ENCODE results near the gene ENO2.

ENO2 gene

GRCh38 chr12:6970096-6970527 lies 55.7 kb downstream of the ENO2 start:
- Histone ChIP-seq H3K36me3 (ENCODE audit: insufficient read depth, low read length) (peaks cover 65% of the 10 kb centered on the region), H3K79me2 (ENCODE audit: insufficient read depth, low read length) (peaks cover 29% of the 10 kb centered on the region), H3K27me3 (ENCODE audit: insufficient read depth, low read length) (no peaks in the 10 kb centered on the region), H3K9ac (ENCODE audit: low read length) (peak overlapping the region; percentile 85), H4K20me1 (ENCODE audit: insufficient read depth, low read length) (no peaks in the 10 kb centered on the region), H3K27ac (ENCODE audit: low read depth, low read length, poor library complexity, severe bottlenecking) (peak overlapping the region; percentile 24), H3K4me1 (ENCODE audit: insufficient read depth, low read length, severe bottlenecking) (peaks cover 29% of the 10 kb centered on the region), H2AFZ (ENCODE audit: low read length) (no peak overlapping the region), H3K4me2 (ENCODE audit: low read length) (peak overlapping the region; percentile 81), H3K9me2 (ENCODE audit: low read depth, low read length) (no peaks in the 10 kb centered on the region), H3K9me3 (ENCODE audit: low read length) (no peaks in the 10 kb centered on the region), H3F3A (ENCODE audit: insufficient read depth, low read length) (0 out of 2 replicates have a peak, but pooled peaks cover 4% of the 10 kb centered on the region), H3K4me3 (ENCODE audit: low read depth, low read length, poor library complexity, severe bottlenecking) (peak overlapping the region; percentile 81)
- TF ChIP-seq CTCF (IDR thresholded peaks at IDR 0.05; ENCODE audit: low read length) (no peak), EZH2 (IDR thresholded peaks at IDR 0.05; ENCODE audit: borderline replicate concordance, low read length) (no peak)
